Measurements from ENCODE around the gene LHPP. TPM values are rescaled to one million over a fixed set of nuclear protein-coding genes. Genes with fewer than 3 reads are reported as not detected.

LHPP gene
- total RNA-seq, 1 donor from 2014 or later: 15.3 TPM

DNA sequence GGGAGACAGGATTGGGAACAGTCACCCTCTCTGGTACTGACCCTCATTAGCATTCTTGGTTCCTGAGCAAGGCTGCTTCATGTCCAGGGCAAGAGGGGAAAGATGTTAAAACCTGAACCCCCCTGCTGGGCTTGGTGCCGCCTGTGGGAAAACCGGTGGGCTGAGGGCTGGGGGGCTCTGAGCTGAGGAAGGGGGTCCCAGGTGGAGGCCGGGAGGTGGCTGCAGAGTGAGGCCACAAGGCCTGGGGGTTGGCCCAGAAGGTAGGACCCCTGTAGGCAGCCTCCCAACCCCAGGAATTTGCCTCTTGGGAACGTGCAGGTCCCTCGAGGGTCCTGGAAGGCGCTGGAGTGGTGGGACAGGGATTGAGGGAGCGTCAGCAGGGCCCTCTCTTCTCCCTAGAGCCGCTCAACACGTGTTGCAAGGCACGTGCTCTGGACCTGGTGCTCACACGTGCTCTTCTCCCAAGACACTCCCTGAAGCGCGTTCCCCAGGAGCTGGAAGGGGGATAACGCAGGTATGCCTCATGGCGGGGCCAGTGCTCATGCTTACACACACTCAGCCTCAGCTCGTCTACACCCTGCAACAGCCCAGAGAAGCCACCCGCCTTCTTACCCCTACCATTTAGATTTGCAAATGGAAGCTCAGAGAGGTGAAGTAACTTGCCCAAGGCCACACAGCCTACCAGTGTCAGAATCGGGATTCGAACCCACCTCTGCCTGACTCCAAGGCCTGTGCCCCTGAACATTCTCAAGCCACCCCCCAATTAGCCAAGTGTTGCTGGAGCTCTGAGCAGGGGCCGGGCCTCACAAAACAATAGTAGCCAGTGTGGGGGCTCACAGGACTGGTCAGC is 64.4 kb downstream of the LHPP start:
- Mint-ChIP-seq H3K27ac (ENCODE audit: unreplicated experiment) (no peak overlapping the region), H3K9me3 (ENCODE audit: low read depth) (no peaks in the 10 kb centered on the region), H3K36me3 (ENCODE audit: low read depth) (no peaks in the 10 kb centered on the region), H3K4me3 (ENCODE audit: unreplicated experiment) (no peak overlapping the region), H3K4me1 (ENCODE audit: low read depth) (peaks cover 18% of the 10 kb centered on the region), H3K27me3 (ENCODE audit: low read depth) (no peaks in the 10 kb centered on the region)
- DNase-seq (ENCODE audit: low spot score): peak; percentile 67
- no peak for TF ChIP-seq CTCF (IDR thresholded peaks at IDR 0.05)

GRCh38 chr10:124526621-124527267 is 65.1 kb downstream of the LHPP start:
- H3K4me1 Mint-ChIP-seq (ENCODE audit: low read depth): peaks cover 18% of the 10 kb centered on the region
- no peaks in the 10 kb centered on the region for H3K27me3 Mint-ChIP-seq (ENCODE audit: low read depth)
- no peaks in the 10 kb centered on the region for H3K36me3 Mint-ChIP-seq (ENCODE audit: low read depth)
- no peak for TF ChIP-seq CTCF (IDR thresholded peaks at IDR 0.05)
- DNase-seq (ENCODE audit: low spot score): peak; percentile 91
- no peaks in the 10 kb centered on the region for H3K9me3 Mint-ChIP-seq (ENCODE audit: low read depth)
- H3K4me3 Mint-ChIP-seq (ENCODE audit: unreplicated experiment): no peak overlapping the region
- H3K27ac Mint-ChIP-seq (ENCODE audit: unreplicated experiment): no peak overlapping the region

GRCh38 chr10:124527874-124528395 is 66.3 kb downstream of the LHPP start:
- no peak overlapping the region for H3K4me3 Mint-ChIP-seq (ENCODE audit: unreplicated experiment)
- peak; percentile 69 for DNase-seq (ENCODE audit: low spot score)
- no peak overlapping the region for H3K27ac Mint-ChIP-seq (ENCODE audit: unreplicated experiment)
- H3K4me1 Mint-ChIP-seq (ENCODE audit: low read depth): peaks cover 14% of the 10 kb centered on the region
- no peaks in the 10 kb centered on the region for H3K9me3 Mint-ChIP-seq (ENCODE audit: low read depth)
- no peaks in the 10 kb centered on the region for H3K27me3 Mint-ChIP-seq (ENCODE audit: low read depth)
- TF ChIP-seq CTCF (IDR thresholded peaks at IDR 0.05): no peak
- no peaks in the 10 kb centered on the region for H3K36me3 Mint-ChIP-seq (ENCODE audit: low read depth)

DNA sequence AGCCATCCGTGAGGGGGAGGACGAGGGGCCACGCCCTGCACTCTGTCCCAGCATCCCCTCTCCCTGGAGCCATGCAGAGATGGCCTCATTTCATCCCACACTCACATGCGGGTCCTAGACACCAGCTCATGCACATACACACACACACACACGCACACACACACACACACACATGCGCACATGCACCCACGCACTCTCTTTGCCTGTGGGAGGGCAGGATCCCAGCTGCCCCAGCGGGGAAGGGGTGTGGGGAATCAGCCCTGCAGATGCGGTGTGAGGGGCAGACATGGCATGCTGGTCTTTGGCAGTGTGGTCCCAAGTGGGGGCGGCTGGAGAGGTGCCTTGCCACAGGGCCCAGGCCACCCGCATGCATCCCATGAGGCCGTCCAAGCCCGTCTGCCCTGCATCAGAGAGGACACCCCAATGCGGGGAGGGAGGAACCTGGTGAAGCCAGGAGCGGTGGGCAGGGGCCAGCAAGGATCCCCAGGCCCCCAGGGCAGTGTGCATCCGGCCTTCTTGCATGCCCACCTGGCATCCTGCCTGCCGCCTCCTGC is 68.1 kb downstream of the LHPP start:
- Mint-ChIP-seq H3K27me3 (ENCODE audit: low read depth) (no peaks in the 10 kb centered on the region), H3K36me3 (ENCODE audit: low read depth) (no peaks in the 10 kb centered on the region), H3K27ac (ENCODE audit: unreplicated experiment) (no peak overlapping the region), H3K9me3 (ENCODE audit: low read depth) (no peaks in the 10 kb centered on the region), H3K4me1 (ENCODE audit: low read depth) (peaks cover 8% of the 10 kb centered on the region), H3K4me3 (ENCODE audit: unreplicated experiment) (no peak overlapping the region)
- TF ChIP-seq CTCF (IDR thresholded peaks at IDR 0.05): no peak
- no peak for DNase-seq (ENCODE audit: low spot score)

- Mint-ChIP-seq H3K27me3 (ENCODE audit: low read depth) (no peaks in the 10 kb centered on the region), H3K9me3 (ENCODE audit: low read depth) (no peaks in the 10 kb centered on the region), H3K27ac (ENCODE audit: unreplicated experiment) (no peak overlapping the region), H3K36me3 (ENCODE audit: low read depth) (no peaks in the 10 kb centered on the region), H3K4me3 (ENCODE audit: unreplicated experiment) (no peak overlapping the region), H3K4me1 (ENCODE audit: low read depth) (peaks cover 6% of the 10 kb centered on the region)
- TF ChIP-seq CTCF (IDR thresholded peaks at IDR 0.05): peak; percentile 91
- peak; percentile 95 for DNase-seq (ENCODE audit: low spot score)
Measured at GRCh38 chr10:124530215-124530665, 68.6 kb downstream of the LHPP start.
